Choroid plexus epithelial cell (primary cell): ENCODE results near the gene BRMS1.

ENCODE experiments used
- DNase-seq: peaks from one replicate; pipeline ENCODE4 v3.0.0-alpha.2; 2010; ENCODE audit warnings: low read depth
- H3K4me3 ChIP-seq: 2 replicates; pipeline ENCODE4 v1.5.1; 2011; ENCODE audit warnings: low read depth, mild to moderate bottlenecking, control low read depth, low read length, moderate library complexity
- TF ChIP-seq, protein P1 (sequence below): conservative IDR thresholded peaks from 2 replicates; pipeline ENCODE4 v1.5.1; 2011; ENCODE audit warnings: low read depth, mild to moderate bottlenecking, control low read depth, inconsistent platforms, low read length, moderate library complexity

The BRMS1 gene

DNA sequence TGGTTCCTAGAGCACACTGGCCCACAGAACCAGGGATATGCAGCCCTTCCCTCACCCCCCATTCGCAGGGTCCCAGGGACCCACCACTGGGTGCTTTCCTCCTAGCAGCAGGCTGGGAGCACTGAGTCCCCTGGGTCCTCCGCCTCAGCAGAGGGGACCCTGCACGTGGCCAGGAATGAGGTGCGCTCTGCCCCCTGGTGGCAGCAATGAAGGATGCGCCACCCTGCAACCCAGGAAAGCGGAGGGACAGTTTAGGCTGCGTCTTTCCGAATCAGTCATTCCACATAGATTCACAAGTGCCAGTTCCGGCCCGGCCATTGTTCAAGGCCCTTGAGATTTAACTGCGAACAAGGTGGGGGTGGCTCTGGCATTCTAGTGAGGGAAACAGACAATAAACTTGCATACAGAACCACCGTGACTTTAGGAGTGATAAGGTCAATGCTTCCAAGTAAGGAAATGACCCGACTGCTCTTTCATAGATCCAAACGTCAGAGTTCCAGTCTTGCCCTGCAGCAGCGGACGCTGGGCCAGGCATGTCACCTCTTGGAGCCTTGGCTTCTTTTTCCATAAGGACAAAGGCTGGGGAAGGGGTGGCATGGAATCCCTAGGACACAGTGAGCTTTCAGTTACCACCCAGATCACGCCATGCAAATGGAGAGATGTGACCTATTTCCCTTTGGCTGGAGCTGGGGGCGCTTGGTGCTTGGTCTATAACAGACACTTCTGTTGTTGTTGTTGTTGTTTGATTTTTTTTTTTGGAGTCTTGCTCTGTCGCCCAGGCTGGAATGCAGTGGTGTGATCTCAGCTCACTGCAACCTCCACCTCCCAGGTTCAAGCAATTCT, 16.4 kb downstream of the BRMS1 start:
- TF ChIP-seq, protein P1, sequence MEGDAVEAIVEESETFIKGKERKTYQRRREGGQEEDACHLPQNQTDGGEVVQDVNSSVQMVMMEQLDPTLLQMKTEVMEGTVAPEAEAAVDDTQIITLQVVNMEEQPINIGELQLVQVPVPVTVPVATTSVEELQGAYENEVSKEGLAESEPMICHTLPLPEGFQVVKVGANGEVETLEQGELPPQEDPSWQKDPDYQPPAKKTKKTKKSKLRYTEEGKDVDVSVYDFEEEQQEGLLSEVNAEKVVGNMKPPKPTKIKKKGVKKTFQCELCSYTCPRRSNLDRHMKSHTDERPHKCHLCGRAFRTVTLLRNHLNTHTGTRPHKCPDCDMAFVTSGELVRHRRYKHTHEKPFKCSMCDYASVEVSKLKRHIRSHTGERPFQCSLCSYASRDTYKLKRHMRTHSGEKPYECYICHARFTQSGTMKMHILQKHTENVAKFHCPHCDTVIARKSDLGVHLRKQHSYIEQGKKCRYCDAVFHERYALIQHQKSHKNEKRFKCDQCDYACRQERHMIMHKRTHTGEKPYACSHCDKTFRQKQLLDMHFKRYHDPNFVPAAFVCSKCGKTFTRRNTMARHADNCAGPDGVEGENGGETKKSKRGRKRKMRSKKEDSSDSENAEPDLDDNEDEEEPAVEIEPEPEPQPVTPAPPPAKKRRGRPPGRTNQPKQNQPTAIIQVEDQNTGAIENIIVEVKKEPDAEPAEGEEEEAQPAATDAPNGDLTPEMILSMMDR: peak; percentile 93
- DNase-seq: peak; percentile 73
- no peak overlapping the region for H3K4me3 ChIP-seq

DNA sequence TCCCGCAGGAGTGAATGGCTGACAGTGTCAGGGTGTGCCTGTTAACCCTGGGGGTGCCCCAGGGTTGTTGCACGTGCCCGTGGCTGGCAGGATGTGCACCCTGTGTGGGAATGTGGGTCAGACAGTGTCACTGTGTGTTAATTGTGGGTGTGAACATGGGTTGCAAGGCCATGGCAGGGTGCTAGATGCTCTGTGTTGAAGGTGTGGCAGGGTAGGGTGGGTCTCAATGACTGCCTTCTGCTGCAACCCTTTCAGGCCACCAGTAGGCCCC, 16.9 kb downstream of the BRMS1 start:
- no peak overlapping the region for H3K4me3 ChIP-seq
- TF ChIP-seq, protein P1: no peak
- DNase-seq: no peak

GRCh38 chr11:66327171-66328030, 17.5 kb downstream of the BRMS1 start:
- H3K4me3 ChIP-seq: no peak overlapping the region
- peak; percentile 71 for DNase-seq
- TF ChIP-seq, protein P1: peak; percentile 23

GRCh38 chr11:66326261-66327111, 18.4 kb downstream of the BRMS1 start:
- no peak overlapping the region for H3K4me3 ChIP-seq
- DNase-seq: peak; percentile 21

DNA sequence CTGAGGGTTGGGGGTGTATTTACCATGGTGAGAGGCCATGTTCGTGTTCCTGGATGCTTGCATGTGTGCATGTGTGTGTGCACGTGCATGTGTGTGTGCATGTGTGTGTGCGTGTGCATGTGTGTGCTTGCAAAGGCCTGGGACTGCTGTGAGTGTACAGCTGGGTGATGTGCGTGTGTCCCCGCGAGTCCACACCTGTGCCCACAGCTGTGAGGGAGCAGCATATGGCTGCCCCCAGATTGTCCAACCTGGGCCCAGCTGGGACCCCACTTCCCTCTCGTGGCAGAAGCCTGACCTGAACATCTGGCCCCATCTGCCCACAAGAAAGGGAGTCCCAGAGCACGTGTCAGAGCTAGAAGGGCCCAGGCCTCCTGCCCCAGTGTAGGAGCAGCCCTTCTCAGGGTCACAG, 19.6 kb downstream of the BRMS1 start:
- DNase-seq: no peak
- no peak overlapping the region for H3K4me3 ChIP-seq

More at GRCh38 chr11:66326261-66327111, 18.4 kb downstream of the BRMS1 start:
- TF ChIP-seq, protein P1: no peak

DNA sequence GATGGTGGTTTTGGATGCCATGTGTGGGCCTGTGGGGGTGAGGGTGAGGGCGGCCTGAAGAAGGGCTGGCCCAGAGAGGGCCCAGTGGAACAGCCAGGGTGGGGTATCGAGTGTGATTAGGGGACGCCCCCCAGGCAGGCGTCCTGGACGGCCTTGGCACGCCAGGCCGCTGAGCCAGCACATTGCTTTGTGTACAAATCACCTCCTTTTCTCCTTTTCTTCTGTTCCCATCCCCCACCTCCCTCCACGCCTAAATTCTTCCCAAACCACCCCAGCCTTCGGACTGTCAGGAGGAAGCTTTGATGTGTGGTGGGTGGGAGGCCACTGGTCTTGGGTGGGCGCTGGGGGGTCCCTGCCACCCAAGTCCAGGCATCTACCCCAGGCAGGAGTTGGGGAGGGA, 20.2 kb downstream of the BRMS1 start:
- peak; percentile 51 for DNase-seq
- H3K4me3 ChIP-seq: no peak overlapping the region
- TF ChIP-seq, protein P1: no peak

More for the DNA sequence above, 19.6 kb downstream of the BRMS1 start:
- TF ChIP-seq, protein P1: no peak
